Tibial nerve (tissue), 4 donors: ENCODE measurements around the gene RPA1.

ENCODE experiments used
- EP300 ChIP-seq, 2 donors: sonication (generic); formaldehyde crosslinking; IDR thresholded peaks; one replicate each; pipeline ENCODE4 v1.6.1; 2017; ENCODE audit warnings: antibody characterized with exemption in 2 of 2, mild to moderate bottlenecking in 1 of 2
- POLR2A ChIP-seq, 2 donors: fragments of 450-650 bp; IDR thresholded peaks; one replicate each; pipeline ENCODE4 v1.6.1; 2017; ENCODE audit warnings: antibody characterized with exemption in 2 of 2, mild to moderate bottlenecking in 2 of 2, moderate library complexity in 2 of 2
- TF ChIP-seq, protein P1 (sequence below), 5 experiments: fragments of 200-600 bp in 3 of 5; fragments of 450-650 bp in 2 of 5; sonication (generic) in 3 of 5; IDR thresholded peaks; one replicate each; pipeline ENCODE4 v1.5.1; 2016 to 2019; ENCODE audit warnings: antibody characterized with exemption in 5 of 5, mild to moderate bottlenecking in 3 of 5, moderate library complexity in 2 of 5

DNA sequence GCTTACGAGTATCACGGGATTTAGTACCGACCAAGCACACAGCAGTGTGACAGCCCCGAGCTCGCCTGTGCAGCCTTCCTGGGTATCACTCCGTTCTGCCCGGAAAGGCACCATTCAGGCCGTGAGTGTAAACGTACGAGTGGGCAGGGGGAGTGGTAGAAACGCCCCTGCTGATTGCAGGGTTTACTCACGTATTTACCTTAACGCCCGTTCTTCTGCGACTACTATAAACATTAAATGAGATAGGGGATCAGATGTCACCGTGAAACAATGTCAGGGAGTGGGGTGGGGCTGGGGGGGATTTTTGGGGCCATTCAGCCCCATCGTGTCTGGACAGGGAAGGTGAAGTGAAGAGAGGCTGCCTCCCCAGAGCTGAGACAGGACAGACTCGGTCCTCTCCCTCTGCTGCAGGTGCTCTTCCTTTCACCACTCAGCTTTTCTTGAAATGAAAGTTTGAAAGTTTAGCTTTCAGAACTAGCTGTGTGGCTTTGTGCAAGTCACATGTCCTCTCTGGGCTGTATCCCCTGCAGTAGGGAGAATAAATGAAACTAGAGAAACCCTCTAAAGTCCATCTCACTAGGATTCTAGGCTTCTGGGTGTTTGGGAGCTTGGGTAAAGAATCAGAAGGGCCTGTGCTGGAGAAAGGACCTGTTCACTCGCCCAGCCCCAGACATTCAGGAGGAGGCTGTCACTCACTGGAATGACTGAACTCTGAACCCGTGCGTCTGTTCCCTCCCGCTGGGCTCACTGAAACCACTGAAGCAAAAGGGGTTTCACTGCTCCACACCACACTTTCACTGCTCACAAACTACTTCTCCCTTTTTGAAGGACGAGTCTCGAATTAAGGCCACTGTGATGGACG lies 66.7 kb downstream of the RPA1 start:
- TF ChIP-seq, protein P1, sequence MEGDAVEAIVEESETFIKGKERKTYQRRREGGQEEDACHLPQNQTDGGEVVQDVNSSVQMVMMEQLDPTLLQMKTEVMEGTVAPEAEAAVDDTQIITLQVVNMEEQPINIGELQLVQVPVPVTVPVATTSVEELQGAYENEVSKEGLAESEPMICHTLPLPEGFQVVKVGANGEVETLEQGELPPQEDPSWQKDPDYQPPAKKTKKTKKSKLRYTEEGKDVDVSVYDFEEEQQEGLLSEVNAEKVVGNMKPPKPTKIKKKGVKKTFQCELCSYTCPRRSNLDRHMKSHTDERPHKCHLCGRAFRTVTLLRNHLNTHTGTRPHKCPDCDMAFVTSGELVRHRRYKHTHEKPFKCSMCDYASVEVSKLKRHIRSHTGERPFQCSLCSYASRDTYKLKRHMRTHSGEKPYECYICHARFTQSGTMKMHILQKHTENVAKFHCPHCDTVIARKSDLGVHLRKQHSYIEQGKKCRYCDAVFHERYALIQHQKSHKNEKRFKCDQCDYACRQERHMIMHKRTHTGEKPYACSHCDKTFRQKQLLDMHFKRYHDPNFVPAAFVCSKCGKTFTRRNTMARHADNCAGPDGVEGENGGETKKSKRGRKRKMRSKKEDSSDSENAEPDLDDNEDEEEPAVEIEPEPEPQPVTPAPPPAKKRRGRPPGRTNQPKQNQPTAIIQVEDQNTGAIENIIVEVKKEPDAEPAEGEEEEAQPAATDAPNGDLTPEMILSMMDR (IDR thresholded peaks at IDR 0.05) = no peak
- no peak for TF ChIP-seq POLR2A (IDR thresholded peaks at IDR 0.05)
- no peak for TF ChIP-seq EP300 (IDR thresholded peaks at IDR 0.05)
